Left kidney (tissue), 2 donors: ENCODE data around the gene SCART1. TPM values are rescaled to one million over a fixed set of nuclear protein-coding genes. Genes with fewer than 3 reads are reported as not detected.
"Not testable (repeated sequence)": the region's sequence is repeated elsewhere in the genome, so short reads cannot be mapped to it uniquely, and the experiment has no call there.

Experiments used
- DNase-seq: peaks from one replicate; pipeline ENCODE4 v3.0.0-alpha.2; 2013
- polyA plus RNA-seq: library from polyadenylated mRNA; unstranded; fragments of 120-200 nt; gene quantifications from one replicate; pipeline ENCODE4 v1.2.1, GENCODE V29; 2013; ENCODE audit not compliant: insufficient read length

Gene SCART1
- polyA plus RNA-seq, 1 donor, result 3.8 TPM

DNA sequence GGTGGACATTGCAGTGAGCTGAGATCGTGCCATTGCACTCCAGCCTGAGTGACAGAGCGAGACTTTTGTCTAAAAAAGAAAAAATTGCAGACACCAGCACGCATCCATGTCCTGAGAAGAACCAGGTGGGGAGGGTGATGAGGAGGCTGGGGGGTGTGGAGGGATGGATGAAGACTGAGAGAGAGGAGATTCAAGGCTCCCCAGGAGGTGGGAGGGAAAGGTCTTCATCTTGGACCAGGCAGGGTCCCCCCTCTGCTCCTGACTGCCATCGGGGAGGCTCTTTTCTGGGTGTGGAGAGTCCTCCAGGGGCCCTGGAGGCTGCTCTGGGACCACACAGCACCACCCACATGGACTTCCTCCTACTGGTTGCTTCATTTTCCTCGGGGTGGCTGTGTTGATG lies 1.5 kb downstream of the SCART1 start:
- no peak for DNase-seq

DNA sequence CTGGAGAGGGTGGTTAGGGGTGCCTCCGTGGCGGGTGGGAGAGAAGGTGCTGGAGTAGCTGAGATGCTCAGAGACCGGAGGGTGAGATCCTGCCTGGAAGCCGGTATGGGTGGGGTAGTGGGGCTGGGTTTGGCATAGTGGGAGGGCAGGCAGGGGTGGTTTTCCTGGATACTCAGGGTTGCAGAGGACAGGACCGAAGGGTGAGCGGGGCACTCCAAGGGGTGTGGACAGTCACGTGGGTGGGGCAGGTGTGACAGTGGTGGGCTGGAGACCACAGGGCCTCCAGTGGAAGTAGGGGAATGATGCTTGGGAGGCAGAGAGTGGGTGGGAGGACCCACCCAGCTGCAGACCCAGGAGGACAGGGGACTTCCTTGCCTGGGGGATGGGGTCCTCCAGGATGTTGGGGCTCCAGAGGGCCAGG lies 1.9 kb downstream of the SCART1 start:
- DNase-seq, result no peak

DNA sequence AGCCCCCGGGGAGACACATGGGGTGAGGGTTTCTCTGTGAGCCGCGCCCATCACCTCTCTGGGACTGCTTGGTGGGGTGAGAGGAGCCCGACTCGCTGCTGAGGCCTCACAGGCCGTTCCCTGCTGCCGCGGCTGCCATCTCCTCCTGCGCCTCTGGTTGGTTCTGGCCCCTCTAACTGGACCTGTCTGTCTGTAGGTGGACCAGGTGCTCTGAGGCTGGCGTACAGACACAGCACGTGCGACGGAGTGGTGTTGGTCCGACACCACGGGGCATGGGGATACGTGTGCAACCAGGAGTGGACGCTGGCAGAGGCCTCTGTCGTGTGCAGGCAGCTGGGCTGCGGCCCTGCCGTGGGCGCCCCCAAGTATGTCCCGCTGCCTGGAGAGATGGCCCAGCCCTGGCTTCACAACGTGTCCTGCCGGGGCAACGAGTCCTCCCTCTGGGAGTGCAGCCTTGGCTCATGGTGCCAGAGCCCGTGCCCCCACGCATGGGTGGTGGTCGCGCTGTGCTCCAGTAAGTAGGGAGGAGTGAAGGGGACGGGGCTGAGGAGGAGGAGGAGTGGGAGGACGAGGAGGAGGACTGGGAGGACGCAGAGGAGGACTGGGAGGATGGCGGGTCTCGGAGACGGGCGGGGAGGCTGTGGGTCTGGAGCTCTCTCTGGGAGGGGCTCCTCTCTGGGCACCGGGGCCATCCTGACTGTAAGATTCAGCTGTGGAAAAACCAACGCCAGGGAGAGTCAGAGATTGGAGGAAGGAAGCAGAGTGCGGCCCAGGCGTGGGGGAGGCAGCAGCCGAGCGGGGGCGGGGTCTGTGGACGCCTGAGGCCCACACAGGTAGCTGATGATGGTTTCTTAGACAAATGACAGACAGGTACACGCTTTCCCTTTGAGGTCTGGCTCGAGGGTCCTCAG lies 2.6 kb downstream of the SCART1 start:
- DNase-seq, result no peak

DNA sequence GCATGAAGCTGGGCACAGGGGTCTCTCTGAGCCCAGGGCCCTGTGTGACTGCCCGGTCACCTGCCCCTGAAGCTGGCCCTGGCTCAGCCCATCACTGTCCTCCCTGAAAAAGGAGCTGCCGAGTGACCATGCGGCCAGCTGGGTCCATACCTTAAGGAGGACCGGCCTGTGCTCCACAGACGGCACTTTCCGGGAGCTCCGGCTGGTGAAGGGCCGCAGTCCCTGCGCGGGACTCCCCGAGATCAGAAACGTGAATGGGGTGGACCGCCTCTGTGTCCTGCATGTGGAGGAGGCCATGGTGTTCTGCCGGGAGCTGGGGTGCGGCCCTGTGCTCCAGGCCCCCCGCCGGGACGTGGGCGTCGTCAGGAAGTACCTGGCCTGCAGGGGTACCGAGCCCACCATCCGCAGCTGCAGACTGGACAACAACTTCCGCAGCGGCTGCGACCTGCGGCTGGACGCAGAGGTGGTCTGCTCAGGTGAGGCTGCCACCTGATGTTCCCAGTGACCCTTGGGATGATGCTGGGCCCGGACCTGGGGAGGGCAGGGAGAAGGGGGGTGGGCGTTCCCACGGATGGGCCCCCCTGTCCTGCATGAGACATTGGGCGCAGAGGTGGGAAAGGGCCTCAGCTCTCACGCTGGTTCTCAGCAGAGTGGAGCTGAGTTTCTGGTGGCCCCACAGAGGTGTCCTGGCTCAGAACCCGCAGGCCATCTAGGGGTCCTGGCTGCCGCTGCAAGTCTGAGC lies 3.5 kb downstream of the SCART1 start:
- no peak for DNase-seq

DNA sequence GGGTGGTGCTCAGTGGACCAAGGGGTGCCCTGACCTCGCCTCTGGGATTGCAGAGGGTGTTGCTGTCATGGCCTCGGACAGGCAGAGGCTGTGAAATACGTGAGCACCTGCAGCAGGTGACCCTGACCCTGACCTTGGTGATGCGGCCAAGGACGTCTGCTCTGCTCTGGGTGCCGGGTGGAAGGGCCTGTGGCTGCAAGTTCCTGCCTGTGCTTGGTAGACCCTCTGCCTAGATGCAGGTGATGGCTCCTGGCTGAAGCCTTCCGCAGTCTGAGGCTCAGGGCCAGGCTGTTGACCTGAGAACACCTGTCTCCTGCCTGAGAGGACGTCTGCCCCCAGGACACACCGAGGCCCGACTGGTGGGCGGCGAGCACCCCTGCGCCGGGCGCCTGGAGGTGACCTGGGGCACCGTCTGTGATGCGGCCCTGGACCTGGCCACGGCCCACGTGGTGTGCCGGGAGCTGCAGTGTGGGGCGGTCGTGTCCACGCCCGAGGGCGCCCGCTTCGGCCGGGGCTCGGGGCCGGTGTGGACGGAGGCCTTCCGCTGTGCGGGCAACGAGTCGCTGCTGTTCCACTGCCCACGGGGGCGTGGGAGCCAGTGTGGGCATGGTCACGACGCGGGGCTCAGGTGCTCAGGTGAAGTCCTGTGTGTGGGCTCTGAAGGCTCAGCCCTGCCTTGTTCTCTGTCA lies 4.4 kb downstream of the SCART1 start:
- no peak for DNase-seq

DNA sequence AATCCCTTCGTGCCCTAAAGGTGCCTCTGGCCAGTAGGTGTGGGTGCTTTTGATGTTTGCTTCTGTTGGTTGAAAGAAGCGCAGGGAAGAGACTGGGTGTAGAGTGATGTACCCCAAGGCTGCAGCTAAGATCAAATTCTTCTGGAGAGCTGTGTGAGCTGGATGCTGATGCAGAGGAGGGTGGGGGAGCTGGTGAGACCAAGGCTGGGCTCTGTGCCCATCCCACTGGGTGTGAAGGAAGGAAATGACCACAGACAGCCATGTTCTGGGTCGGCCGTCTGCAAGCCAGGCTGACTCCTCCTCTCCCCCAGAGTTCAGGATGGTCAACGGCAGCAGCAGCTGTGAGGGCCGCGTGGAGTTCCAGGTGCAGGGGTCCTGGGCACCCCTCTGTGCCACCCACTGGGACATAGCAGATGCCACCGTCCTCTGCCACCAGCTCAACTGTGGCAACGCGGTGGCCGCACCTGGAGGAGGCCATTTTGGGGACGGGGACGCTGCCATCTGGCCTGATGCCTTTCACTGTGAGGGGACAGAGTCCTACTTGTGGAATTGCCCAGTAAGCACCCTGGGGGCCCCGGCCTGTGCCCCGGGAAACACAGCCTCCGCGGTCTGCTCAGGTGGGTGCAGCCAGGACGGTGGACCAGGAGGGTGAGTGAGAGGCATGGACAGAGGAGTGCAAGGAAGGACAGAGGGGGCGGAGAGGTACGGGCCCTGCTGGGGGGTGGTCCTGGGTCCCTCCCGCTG lies 5.1 kb downstream of the SCART1 start:
- no peak for DNase-seq

DNA sequence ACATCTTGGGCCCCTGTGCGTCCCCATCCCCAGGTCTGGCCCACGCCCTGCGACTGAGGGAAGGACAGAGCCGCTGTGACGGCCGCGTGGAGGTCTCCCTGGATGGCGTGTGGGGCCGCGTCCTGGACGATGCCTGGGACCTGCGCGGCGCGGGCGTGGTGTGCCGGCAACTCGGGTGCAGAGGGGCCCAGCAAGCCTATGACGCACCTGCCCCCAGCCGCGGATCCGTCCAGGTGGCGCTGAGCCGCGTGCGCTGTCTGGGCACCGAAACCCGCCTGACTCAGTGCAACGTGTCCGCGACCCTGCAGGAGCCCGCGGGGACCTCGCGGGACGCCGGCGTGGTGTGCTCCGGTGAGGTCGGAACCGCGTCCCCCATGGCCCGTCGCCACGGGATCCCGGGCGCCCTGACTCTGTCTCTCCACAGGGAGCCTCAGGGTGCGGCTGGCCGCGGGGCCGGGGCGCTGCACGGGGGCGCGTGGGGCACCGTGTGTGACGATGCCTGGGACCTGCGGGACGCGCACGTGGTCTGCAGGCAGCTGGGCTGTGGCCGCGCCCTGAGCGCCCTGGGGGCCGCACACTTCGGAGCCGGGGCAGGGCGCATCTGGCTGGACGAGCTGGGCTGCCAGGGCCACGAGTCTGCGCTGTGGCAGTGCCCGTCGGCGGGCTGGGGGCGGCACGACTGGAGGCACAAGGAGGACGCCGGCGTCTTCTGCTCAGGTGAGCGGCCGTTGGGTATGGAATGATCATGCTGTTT lies 5.9 kb downstream of the SCART1 start:
- no peak for DNase-seq

DNA sequence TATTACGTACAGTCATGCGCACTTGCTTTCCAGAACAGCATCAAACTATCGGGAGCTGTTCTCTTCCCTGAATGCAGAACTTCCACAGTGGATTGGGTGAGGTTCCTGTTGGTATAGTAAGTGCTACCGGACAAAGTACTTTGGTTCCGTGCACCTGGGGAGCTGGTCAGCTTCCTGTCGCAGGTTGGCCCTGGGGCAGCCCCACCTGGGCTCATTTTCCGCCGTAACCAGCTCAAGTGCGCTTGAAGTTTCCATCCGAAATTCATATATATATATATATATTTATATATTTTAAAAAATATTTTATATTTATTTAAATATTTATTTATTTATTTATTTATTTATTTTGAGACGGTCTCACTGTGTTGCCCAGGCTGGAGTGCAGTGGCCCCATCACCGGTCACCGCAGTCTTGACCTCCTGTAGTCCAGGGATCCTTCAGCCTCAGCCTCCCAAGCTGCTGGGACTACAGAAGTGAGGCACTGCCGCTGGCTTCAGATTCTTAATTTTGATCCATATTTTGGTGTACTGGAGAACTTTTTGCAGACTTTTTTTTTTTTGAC lies 6.5 kb downstream of the SCART1 start:
- no peak for DNase-seq

DNA sequence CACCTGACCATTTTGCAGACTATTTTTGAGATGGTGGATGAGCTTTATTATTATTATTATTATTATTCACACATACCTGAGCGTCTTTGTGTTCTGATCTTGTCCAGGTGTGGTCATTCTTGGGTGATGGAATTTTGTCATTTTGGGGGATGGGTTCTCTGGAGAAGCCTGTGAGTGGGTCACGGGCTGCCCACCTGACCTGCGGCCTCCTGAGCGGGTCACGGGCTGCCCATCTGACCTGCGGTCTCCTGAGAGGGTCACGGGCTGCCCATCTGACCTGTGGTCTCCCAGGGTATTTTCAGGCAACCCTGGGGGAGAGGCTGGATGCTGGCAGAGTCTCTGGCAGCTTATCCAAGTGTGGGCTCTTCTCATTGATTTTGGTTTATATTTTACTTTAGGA lies 7.3 kb downstream of the SCART1 start:
- DNase-seq, result no peak

DNA sequence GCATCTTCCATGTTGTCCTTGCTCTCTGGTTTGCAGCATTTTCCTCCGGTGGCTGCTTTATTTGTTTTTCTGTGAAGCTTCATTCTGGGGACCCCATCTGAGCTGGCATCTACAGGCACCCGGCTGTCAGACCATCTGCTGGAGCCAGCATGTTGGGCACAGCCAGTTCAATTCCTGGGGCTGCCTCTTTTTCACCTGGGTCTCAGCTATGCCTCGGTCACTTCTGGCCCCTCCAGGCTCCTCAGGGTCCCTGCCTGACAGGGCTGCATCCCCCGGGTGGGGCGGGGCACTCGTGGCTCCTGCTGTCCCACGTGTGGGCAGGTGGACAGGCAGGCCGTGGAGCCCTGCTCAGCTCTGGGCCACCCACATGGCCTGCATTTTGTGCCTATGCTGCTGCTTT lies 8.1 kb downstream of the SCART1 start:
- DNase-seq, result no peak

DNA sequence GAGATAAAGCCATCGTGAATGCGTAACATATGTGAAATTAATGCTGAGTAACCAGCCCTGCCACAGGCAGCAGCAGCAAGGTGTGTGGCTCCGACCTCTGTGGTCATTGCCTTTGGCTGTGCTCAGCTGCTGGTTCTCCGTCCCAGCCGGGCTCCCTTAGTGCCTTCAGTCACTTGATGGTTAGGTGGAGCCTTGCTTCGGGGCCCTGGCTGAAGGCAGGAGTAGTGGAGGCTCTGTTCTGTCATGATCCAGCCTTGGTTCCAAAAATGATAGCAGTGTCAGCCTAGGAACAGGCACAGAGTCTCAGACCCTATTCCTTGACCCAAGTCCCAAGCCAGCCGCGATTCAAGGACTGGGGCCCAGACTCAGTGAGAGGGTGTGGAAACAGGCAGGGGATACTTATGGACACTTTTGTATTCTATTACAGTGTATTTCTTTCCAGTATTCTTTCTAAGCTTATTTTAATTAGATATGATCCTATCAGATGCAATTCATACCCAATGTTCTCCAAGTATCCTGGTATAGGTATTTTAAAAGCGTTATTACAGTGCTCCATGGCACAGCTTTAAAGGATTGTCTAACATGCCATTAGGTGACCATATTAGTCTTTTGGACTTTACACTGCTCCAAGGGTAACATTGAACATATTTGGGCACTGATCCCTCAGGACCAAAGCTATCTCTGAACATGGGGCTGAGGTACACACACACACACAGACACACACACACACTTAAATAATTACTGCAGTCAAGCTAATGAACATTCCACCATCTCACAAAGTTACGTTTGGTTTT lies 9.0 kb downstream of the SCART1 start:
- DNase-seq, result no peak

DNA sequence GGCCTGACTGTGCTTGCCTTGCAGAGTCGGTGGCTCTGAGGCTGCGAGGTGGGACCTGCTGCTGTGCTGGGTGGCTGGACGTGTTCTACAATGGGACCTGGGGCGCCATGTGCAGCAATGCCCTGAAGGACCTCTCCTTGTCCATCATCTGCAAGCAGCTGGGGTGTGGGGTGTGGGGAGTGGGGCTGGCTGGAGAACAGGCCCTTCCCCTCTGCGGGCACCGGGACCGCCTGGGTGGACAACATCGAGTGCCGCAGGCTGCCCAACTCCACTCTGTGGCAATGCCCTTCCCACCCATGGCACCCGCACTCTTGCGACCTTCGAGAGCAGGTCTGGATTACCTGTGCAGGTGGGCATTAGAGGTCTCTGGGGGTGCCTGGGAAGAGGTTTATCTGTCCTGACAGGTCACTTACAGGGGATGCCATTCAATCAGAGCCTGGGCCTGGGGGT lies 10.9 kb downstream of the SCART1 start:
- DNase-seq, result no peak

DNA sequence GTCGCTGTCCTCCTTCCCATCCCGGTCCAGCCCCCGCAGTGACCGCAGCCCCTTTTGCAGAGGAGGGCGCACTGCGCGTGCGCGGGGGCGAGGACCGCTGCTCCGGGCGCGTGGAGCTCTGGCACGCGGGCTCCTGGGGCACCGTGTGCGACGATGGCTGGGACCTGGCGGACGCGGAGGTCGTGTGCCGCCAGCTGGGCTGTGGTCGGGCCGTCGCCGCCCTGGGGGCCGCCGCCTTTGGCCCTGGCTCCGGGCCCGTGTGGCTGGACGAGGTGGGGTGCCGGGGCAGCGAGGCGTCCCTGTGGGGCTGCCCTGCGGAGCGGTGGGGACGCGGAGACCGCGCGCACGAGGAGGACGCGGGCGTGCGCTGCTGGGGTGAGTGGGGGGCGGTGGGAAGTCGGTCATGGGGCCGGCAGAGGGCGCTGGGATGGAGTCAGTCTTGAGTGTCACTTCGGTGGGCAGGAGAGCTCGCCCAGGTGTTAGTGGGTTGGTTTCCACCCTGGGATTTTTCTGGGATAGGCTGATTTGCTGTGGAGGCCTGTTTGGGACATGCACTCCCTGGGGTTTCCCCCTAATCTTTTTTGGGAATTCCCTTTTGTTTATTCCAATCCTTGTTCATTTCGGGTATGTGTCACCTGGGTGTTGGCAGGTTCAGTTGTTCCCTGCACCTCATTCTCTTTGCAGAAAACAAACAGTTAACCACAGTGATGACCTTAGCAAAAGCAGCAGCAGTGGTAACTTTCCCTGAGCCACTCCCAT lies 11.6 kb downstream of the SCART1 start:
- no peak for DNase-seq

DNA sequence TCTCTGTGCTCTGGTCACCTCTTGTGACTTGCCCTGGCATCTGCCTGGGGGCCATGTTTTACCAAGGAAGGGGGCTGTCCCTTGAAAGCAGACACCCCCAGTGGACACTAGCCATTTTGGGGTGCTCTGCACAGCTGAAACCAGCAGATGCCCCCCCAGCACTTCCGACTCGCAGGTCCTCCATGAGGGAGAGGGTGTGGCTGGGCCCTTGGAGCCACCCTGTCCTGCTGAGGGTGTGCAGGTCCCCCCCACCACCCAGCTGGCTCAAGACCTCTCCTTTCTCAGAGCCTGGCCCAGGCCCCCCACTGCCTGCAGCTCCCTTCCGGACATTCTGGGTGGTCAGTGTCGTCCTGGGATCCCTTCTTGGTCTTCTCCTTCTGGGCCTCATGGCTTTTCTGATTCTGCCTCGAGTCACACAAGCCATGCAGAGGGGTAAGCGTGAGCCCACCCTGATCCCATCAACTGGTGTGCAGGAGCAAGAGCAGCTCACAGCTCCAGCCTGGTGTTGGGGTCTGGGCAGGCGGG lies 12.3 kb downstream of the SCART1 start:
- no peak for DNase-seq

DNA sequence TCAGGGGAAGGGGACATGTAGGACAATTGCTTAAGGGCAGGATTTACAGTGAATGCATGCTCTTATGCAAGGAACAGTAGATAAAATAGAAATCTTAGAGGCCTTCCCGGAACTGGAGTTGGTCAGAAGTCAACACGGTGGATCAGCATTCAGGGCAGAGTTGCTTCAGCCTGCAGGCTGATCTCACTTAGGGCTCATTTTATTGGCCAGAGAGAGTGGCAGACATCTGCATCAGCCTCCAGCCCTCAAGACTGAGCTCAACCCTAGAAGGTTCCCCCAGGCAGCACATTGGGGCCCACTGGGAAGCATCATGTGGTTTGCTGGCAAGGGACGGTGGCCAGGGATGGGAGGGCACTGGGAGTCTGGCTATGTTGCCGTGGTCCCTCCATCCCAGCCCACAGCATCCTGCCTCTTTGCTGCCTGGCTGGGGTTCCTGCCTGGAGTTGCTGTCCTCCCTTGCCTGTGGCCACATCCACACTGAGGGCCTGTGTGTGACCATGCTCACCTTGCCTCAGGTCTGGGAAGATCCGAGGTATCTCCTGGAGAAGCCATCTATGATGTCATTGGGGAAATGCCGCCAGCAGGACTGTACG lies 13.0 kb downstream of the SCART1 start:
- no peak for DNase-seq

DNA sequence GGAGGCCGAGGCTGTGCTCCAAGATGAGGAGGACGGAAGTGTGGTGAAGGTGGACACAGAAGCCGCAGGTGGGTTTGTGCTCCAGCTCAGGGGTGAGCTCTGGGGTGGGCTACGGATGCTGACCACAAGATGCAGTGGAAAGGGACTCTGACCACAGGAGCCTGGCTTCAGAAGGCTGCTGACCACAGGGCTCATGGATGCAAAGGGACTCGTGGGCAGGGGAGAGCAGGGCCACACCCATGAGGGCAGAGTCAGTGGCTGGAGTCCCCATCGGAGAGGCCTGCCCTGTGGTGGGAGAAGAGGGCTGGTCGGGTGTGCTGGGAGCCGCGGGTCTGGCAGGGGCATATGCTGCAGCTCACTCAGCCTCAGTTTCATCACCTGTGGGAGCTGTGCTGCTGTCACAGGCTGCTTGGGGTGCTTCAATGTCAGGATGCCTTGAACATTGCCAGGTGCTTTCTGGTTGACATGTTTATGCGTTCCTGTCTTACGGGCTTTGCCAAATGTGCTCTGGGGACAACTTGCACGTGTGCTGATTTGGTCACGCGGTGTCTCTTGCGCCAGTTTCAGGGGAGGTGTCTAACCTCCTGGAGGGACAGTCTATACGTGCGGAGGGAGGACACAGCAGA lies 13.7 kb downstream of the SCART1 start:
- no peak for DNase-seq

DNA sequence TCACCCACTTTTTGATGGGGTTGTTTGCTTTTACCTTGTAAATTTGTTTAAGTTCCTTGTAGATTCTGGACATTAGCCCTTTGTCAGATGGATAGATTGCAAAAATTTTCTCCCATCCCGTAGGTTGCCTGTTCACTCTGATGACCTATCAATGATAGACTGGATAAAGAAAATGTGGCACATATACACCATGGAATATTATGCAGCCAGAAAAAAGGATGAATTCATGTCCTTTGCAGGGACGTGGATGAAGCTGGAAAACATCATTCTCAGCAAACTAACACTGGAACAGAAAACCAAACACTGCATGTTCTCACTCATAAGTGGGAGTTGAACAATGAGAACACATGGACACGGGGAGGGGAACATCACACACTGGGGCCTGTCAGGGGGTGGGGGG lies 15.5 kb downstream of the SCART1 start:
- DNase-seq, result not testable (repeated sequence)
